Heart left ventricle (tissue), 13 donors: ENCODE measurements around the gene WBP2NL.

ENCODE experiments used
- POLR2A ChIP-seq, 2 donors: fragments of 450-650 bp; IDR thresholded peaks; one replicate each; pipeline ENCODE4 v1.6.1; 2017; ENCODE audit warnings: antibody characterized with exemption in 2 of 2, mild to moderate bottlenecking in 2 of 2, moderate library complexity in 2 of 2
- TF ChIP-seq, protein P1 (sequence below), 12 donors: fragments of 200-600 bp; sonication (generic) in 4 of 12; IDR thresholded peaks; one replicate each; pipeline versions ENCODE4 v1.5.0 to v1.8.0; 2018 to 2022; ENCODE audit warnings: antibody characterized with exemption in 12 of 12, mild to moderate bottlenecking in 5 of 12
- donor health status: ischemic (EF 13 %, LVEDD 7.1; RV severe dilation, severe dysfunction).
- donor health status: DM: no; HTN: yes; CAD: no.
- donor health status: DM: no; HTN: no; CAD: no.
- donor health status: ischemic (EF 25% LVEDD 6.9; RV normal size, moderate dysfunction).
- donor health status: ischemic (EF 25% LVEDD 5.7; RV mildly dilated, moderate dysfunction).
- donor health status: ischemic (EF 35%, LVEDD 5.7; RV mildly dilated, moderate dysfunction).
- donor health status: nonischemic (EF 11% LVEDD 7.7; RV severe dilation, severe dysfunction).
- donor health status: DM: yes; HTN: yes; CAD: no.
- donor health status: PGD.
- donor health status: ischemic (EF 29% LVEDD 5.4; RV normal size, mild dysfunction).
- donor health status: nonischemic (EF 23%, LVEDD 6.1; RV moderate dilation, normal function).

DNA sequence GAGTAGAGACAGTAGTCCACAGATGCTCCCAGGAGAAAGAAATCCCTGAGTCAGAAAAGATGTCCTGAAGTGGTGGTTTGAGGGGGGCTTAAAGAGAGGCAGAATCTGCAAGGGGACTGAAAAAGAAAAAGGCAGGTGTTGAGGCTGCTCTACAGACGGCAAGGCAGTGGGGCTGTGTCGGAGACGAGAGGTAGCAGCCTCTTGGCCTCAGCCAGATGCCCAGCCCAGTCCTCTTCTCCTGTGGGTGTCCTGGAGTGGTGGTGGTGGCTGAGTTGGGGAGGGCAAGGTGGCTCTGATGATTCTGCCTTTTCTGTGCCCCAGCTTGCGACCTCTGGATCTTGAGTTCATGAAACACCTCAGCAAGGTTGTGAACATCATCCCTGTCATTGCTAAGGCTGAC, 9.3 kb upstream of the WBP2NL start:
- TF ChIP-seq, protein P1, sequence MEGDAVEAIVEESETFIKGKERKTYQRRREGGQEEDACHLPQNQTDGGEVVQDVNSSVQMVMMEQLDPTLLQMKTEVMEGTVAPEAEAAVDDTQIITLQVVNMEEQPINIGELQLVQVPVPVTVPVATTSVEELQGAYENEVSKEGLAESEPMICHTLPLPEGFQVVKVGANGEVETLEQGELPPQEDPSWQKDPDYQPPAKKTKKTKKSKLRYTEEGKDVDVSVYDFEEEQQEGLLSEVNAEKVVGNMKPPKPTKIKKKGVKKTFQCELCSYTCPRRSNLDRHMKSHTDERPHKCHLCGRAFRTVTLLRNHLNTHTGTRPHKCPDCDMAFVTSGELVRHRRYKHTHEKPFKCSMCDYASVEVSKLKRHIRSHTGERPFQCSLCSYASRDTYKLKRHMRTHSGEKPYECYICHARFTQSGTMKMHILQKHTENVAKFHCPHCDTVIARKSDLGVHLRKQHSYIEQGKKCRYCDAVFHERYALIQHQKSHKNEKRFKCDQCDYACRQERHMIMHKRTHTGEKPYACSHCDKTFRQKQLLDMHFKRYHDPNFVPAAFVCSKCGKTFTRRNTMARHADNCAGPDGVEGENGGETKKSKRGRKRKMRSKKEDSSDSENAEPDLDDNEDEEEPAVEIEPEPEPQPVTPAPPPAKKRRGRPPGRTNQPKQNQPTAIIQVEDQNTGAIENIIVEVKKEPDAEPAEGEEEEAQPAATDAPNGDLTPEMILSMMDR (IDR thresholded peaks at IDR 0.05) = no peak
- TF ChIP-seq POLR2A (IDR thresholded peaks at IDR 0.05) = no peak
